ENCODE data around the gene IQCK. TPM values are rescaled to one million over a fixed set of nuclear protein-coding genes. Genes with fewer than 3 reads are reported as not detected.
"Not testable (repeated sequence)": the region's sequence is repeated elsewhere in the genome, so short reads cannot be mapped to it uniquely, and the experiment has no call there.

The IQCK gene
- total RNA-seq, 1 donor from 2014 or later: 19.9 TPM

- TF ChIP-seq CTCF (IDR thresholded peaks at IDR 0.05; ENCODE audit: insufficient read depth, low read length, poor library complexity, severe bottlenecking): no peak
- Histone ChIP-seq H3K4me3 (ENCODE audit: low read depth, low read length) (no peak overlapping the region), H3K36me3 (ENCODE audit: control insufficient read depth, insufficient read depth, low read length) (no peaks in the 10 kb centered on the region), H3K27me3 (ENCODE audit: control insufficient read depth, insufficient read depth, low read length) (no peaks in the 10 kb centered on the region)
- no peak for DNase-seq (ENCODE audit: low read depth)
These were observed 67.5 kb downstream of the IQCK start for GRCh38 chr16:19785512-19786130.

- DNase-seq (ENCODE audit: low read depth); H3K36me3 ChIP-seq (ENCODE audit: control insufficient read depth, insufficient read depth, low read length); H3K4me3 ChIP-seq (ENCODE audit: low read depth, low read length); H3K27me3 ChIP-seq (ENCODE audit: control insufficient read depth, insufficient read depth, low read length): not testable (repeated sequence)
These were observed 83.3 kb downstream of the IQCK start for GRCh38 chr16:19801369-19801768.

GRCh38 chr16:19801824-19802223 lies 83.8 kb downstream of the IQCK start:
- not testable (repeated sequence) for H3K27me3 ChIP-seq (ENCODE audit: control insufficient read depth, insufficient read depth, low read length); DNase-seq (ENCODE audit: low read depth); H3K4me3 ChIP-seq (ENCODE audit: low read depth, low read length); H3K36me3 ChIP-seq (ENCODE audit: control insufficient read depth, insufficient read depth, low read length)

- no peak for TF ChIP-seq CTCF (IDR thresholded peaks at IDR 0.05; ENCODE audit: insufficient read depth, low read length, poor library complexity, severe bottlenecking)
- no peak for DNase-seq (ENCODE audit: low read depth)
- H3K27me3 ChIP-seq (ENCODE audit: control insufficient read depth, insufficient read depth, low read length): no peaks in the 10 kb centered on the region
- no peaks in the 10 kb centered on the region for H3K36me3 ChIP-seq (ENCODE audit: control insufficient read depth, insufficient read depth, low read length)
- H3K4me3 ChIP-seq (ENCODE audit: low read depth, low read length): no peak overlapping the region
These were observed 84.5 kb downstream of the IQCK start for GRCh38 chr16:19802612-19803011.

GRCh38 chr16:19804538-19805323 lies 86.7 kb downstream of the IQCK start:
- no peak for TF ChIP-seq CTCF (IDR thresholded peaks at IDR 0.05; ENCODE audit: insufficient read depth, low read length, poor library complexity, severe bottlenecking)
- Histone ChIP-seq H3K4me3 (ENCODE audit: low read depth, low read length) (no peak overlapping the region), H3K27me3 (ENCODE audit: control insufficient read depth, insufficient read depth, low read length) (no peaks in the 10 kb centered on the region), H3K36me3 (ENCODE audit: control insufficient read depth, insufficient read depth, low read length) (no peaks in the 10 kb centered on the region)
- no peak for DNase-seq (ENCODE audit: low read depth)

- Histone ChIP-seq H3K36me3 (ENCODE audit: control insufficient read depth, insufficient read depth, low read length) (no peaks in the 10 kb centered on the region), H3K27me3 (ENCODE audit: control insufficient read depth, insufficient read depth, low read length) (no peaks in the 10 kb centered on the region), H3K4me3 (ENCODE audit: low read depth, low read length) (no peak overlapping the region)
- DNase-seq (ENCODE audit: low read depth): no peak
- TF ChIP-seq CTCF (IDR thresholded peaks at IDR 0.05; ENCODE audit: insufficient read depth, low read length, poor library complexity, severe bottlenecking): no peak
These were observed 87.5 kb downstream of the IQCK start for GRCh38 chr16:19805459-19806162.

Data from kidney epithelial cell (primary cell).